Measurements from ENCODE around the gene FBXO17.
"Not testable (repeated sequence)": the region's sequence is repeated elsewhere in the genome, so short reads cannot be mapped to it uniquely, and the experiment has no call there.

Gene FBXO17

GRCh38 chr19:38990949-38991697, 15.6 kb upstream of the FBXO17 start:
- H3K9ac ChIP-seq (ENCODE audit: low read depth, low read length), result no peak overlapping the region
- H3K9me3 ChIP-seq (ENCODE audit: control insufficient read depth, insufficient read depth, low read length), result no peaks in the 10 kb centered on the region
- peaks cover 6% of the 10 kb centered on the region; the same call in 1 of the 2 replicates for H3K4me1 ChIP-seq (ENCODE audit: insufficient read depth, low read length)
- no peaks in the 10 kb centered on the region for H3K36me3 ChIP-seq (ENCODE audit: insufficient read depth, low read length)

- not testable (repeated sequence) for H3K36me3 ChIP-seq (ENCODE audit: insufficient read depth, low read length); H3K9me3 ChIP-seq (ENCODE audit: control insufficient read depth, insufficient read depth, low read length); H3K4me1 ChIP-seq (ENCODE audit: insufficient read depth, low read length); H3K9ac ChIP-seq (ENCODE audit: low read depth, low read length)
Observed at GRCh38 chr19:38989614-38990013, 14.1 kb upstream of the FBXO17 start.

DNA sequence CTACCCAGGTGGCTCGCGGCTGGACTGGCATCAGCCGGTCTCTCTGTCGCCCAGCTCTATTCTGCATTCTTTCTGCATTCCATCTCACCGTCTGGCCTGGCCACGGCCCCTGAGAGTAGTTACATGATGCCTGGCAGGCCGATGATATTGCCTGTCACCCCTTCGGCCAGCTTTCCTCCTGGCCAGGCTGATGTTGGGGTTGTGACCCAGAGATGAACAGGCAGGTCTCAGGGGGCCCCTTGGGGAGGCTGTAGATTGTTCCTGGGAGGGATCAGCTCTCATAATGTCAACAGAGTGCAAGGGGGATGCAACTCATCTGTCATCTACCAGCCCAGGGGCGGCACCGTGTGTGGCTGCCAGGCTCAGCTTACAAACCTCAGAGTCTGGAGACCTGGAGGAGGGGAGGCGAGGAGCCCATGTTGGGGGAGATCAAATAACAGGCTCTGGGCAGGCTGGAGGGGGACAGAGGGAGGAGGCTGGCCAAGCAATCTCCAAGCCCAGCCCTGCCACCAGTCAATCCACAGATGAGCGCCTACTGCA, 13.6 kb upstream of the FBXO17 start:
- no peaks in the 10 kb centered on the region for H3K9me3 ChIP-seq (ENCODE audit: control insufficient read depth, insufficient read depth, low read length)
- H3K9ac ChIP-seq (ENCODE audit: low read depth, low read length), result no peak overlapping the region; the same call in 1 of the 2 replicates
- H3K4me1 ChIP-seq (ENCODE audit: insufficient read depth, low read length), result peaks cover 6% of the 10 kb centered on the region; the same call in 1 of the 2 replicates
- H3K36me3 ChIP-seq (ENCODE audit: insufficient read depth, low read length), result no peaks in the 10 kb centered on the region

DNA sequence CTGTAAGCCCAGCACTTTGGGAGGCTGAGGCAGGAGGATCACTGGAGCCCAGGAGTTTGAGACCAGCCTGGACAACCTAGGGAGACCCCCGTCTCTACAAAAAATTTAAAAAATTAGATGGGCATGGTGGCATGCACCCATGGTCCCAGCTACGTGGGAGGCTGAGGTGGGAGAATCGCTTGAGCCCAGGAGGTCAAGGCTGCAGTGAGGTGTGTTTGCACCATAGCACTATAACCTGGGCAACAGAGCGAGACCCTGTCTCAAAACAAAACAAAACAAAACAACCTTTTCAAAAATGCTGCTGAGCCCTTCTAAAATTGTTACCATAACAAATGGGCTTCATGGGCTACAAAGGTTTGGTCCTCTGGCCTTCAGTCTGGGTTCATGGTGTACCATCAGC, 13.1 kb upstream of the FBXO17 start:
- not testable (repeated sequence) for H3K9ac ChIP-seq (ENCODE audit: low read depth, low read length); H3K9me3 ChIP-seq (ENCODE audit: control insufficient read depth, insufficient read depth, low read length); H3K36me3 ChIP-seq (ENCODE audit: insufficient read depth, low read length); H3K4me1 ChIP-seq (ENCODE audit: insufficient read depth, low read length)

DNA sequence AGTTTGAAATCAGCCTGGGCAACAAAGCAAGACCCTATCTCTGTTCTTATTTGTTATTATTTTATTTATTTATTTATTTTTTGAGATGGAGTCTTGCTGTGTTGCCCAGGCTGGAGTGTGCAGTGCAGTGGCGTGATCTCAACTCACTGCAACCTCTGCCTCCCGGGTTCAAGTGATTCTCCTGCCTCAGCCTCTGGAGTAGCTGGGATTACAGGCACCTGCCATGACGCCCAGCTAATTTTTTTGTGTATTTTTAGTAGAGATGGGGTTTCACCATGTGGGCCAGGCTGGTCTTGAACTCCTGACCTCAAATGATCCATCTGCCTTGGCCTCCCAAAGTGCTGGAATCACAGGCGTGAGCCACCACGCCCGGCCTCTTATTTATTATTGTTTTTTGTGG, 12.2 kb upstream of the FBXO17 start:
- H3K4me1 ChIP-seq (ENCODE audit: insufficient read depth, low read length); H3K9ac ChIP-seq (ENCODE audit: low read depth, low read length); H3K36me3 ChIP-seq (ENCODE audit: insufficient read depth, low read length); H3K9me3 ChIP-seq (ENCODE audit: control insufficient read depth, insufficient read depth, low read length): not testable (repeated sequence)

GRCh38 chr19:38985262-38985661, 9.7 kb upstream of the FBXO17 start:
- Histone ChIP-seq H3K9ac (ENCODE audit: low read depth, low read length) (no peak overlapping the region), H3K4me1 (ENCODE audit: insufficient read depth, low read length) (peaks cover 6% of the 10 kb centered on the region; the same call in 1 of the 2 replicates), H3K36me3 (ENCODE audit: insufficient read depth, low read length) (no peaks in the 10 kb centered on the region), H3K9me3 (ENCODE audit: control insufficient read depth, insufficient read depth, low read length) (no peaks in the 10 kb centered on the region)

GRCh38 chr19:38980583-38981374, 5.2 kb upstream of the FBXO17 start:
- no peak overlapping the region for H3K9ac ChIP-seq (ENCODE audit: low read depth, low read length)
- no peaks in the 10 kb centered on the region for H3K36me3 ChIP-seq (ENCODE audit: insufficient read depth, low read length)
- no peaks in the 10 kb centered on the region for H3K9me3 ChIP-seq (ENCODE audit: control insufficient read depth, insufficient read depth, low read length)
- H3K4me1 ChIP-seq (ENCODE audit: insufficient read depth, low read length), result no peaks in the 10 kb centered on the region

GRCh38 chr19:38979812-38980211, 4.3 kb upstream of the FBXO17 start:
- Histone ChIP-seq H3K9ac (ENCODE audit: low read depth, low read length) (no peak overlapping the region), H3K9me3 (ENCODE audit: control insufficient read depth, insufficient read depth, low read length) (no peaks in the 10 kb centered on the region)

GRCh38 chr19:38978326-38978689, 2.8 kb upstream of the FBXO17 start:
- no peaks in the 10 kb centered on the region for H3K36me3 ChIP-seq (ENCODE audit: insufficient read depth, low read length)
- no peaks in the 10 kb centered on the region for H3K9me3 ChIP-seq (ENCODE audit: control insufficient read depth, insufficient read depth, low read length)
- no peak overlapping the region for H3K9ac ChIP-seq (ENCODE audit: low read depth, low read length)
- no peaks in the 10 kb centered on the region for H3K4me1 ChIP-seq (ENCODE audit: insufficient read depth, low read length)

More at GRCh38 chr19:38979812-38980211, 4.3 kb upstream of the FBXO17 start:
- H3K36me3 ChIP-seq (ENCODE audit: insufficient read depth, low read length), result no peaks in the 10 kb centered on the region
- no peaks in the 10 kb centered on the region for H3K4me1 ChIP-seq (ENCODE audit: insufficient read depth, low read length)

DNA sequence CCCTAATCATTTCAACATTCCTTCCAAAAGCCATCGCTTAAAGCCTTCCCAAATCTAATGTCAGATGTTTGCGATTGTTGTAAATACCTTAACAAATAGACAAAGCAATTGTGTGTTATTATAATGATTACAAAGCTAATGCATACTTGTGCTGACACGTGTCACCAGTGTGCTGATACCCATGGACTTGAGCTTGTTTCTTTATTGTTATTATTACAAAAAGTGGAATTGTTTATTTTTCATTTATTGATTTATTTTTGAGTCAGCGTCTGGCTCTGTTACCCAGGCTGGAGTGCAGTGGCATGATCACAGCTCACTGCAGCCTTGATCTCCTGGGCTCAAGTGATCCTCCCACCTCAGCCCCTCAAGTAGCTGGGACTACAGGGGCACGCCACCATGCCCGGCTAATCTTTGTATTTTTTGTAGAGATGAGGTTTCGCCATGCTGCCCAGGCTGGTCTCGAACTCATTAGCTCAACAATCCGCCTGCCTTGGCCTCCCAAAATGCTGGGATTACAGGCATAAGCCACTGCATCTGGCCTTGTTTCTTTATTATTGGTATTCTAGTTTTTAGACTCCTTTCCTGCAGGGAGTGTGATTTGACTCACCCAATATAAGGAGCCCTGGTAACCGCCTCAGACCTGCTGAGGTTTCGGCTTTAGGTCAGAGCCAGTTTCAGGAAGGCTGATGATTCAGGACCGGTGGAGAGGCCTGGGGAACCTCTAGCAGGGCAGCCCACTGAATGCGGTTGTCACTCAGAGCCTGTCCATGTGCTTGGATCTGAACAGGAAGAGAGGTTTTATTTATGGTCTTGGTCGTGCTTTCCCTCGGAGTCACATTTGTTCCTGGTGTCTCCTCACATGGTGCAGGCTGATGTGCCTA, 2.1 kb upstream of the FBXO17 start:
- H3K9ac ChIP-seq (ENCODE audit: low read depth, low read length), result no peak overlapping the region

GRCh38 chr19:38975861-38976271, 324 bp upstream of the FBXO17 start:
- Histone ChIP-seq H3K36me3 (ENCODE audit: insufficient read depth, low read length) (no peaks in the 10 kb centered on the region), H3K9ac (ENCODE audit: low read depth, low read length) (peak overlapping the region; percentile 64), H3K9me3 (ENCODE audit: control insufficient read depth, insufficient read depth, low read length) (no peaks in the 10 kb centered on the region), H3K4me1 (ENCODE audit: insufficient read depth, low read length) (no peaks in the 10 kb centered on the region)

More for the DNA sequence above, 2.1 kb upstream of the FBXO17 start:
- Histone ChIP-seq H3K36me3 (ENCODE audit: insufficient read depth, low read length) (no peaks in the 10 kb centered on the region), H3K4me1 (ENCODE audit: insufficient read depth, low read length) (no peaks in the 10 kb centered on the region), H3K9me3 (ENCODE audit: control insufficient read depth, insufficient read depth, low read length) (no peaks in the 10 kb centered on the region)

GRCh38 chr19:38974624-38975213, 823 bp downstream of the FBXO17 start:
- H3K4me1 ChIP-seq (ENCODE audit: insufficient read depth, low read length), result no peaks in the 10 kb centered on the region
- no peaks in the 10 kb centered on the region for H3K36me3 ChIP-seq (ENCODE audit: insufficient read depth, low read length)
- peak overlapping the region; percentile 76 for H3K9ac ChIP-seq (ENCODE audit: low read depth, low read length)
- H3K9me3 ChIP-seq (ENCODE audit: control insufficient read depth, insufficient read depth, low read length), result no peaks in the 10 kb centered on the region

GRCh38 chr19:38971672-38972071, 3.9 kb downstream of the FBXO17 start:
- Histone ChIP-seq H3K9me3 (ENCODE audit: control insufficient read depth, insufficient read depth, low read length) (no peaks in the 10 kb centered on the region), H3K4me1 (ENCODE audit: insufficient read depth, low read length) (no peaks in the 10 kb centered on the region), H3K9ac (ENCODE audit: low read depth, low read length) (no peak overlapping the region), H3K36me3 (ENCODE audit: insufficient read depth, low read length) (no peaks in the 10 kb centered on the region)
